Sigmoid colon (tissue), 4 donors: ENCODE data around the gene SLC38A7.

Experiments used
- POLR2A ChIP-seq, 2 donors: fragments of 450-650 bp; IDR thresholded peaks; one replicate each; pipeline ENCODE4 v1.6.1; 2016; ENCODE audit warnings: antibody characterized with exemption in 2 of 2, mild to moderate bottlenecking in 2 of 2, moderate library complexity in 2 of 2
- POLR2AphosphoS5 ChIP-seq, 4 donors: sonication (generic); formaldehyde crosslinking; IDR thresholded peaks; one replicate each; pipeline ENCODE4 v1.6.1; 2017; ENCODE audit warnings: antibody characterized with exemption in 4 of 4
- TF ChIP-seq, protein P1 (sequence below), 4 experiments: fragments of 450-650 bp in 3 of 4; fragments of 200-600 bp in 1 of 4; IDR thresholded peaks; one replicate each; pipeline ENCODE4 v1.5.1; 2016 to 2019; ENCODE audit warnings: antibody characterized with exemption in 4 of 4, mild to moderate bottlenecking in 3 of 4, moderate library complexity in 2 of 4

DNA sequence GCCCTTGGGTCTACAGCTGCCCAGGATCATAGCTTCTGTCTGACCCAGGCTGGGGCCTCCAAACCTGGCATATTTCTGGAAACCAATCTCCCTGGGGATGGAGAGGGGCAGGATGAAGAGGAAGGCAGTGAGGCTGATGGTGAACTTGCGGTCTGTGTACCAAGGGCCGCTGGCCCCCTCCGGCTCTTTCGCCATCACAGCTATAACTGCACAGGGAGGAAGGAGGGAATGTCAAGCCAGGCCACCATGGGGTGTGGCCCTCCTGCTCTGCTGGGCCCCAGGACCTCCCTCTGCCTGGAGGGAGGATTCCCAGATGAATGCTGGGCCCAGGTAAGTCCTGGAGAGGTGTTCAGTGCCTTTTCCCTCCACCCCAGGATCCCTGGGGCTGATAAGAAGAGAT is 6.3 kb downstream of the SLC38A7 start:
- TF ChIP-seq, protein P1, sequence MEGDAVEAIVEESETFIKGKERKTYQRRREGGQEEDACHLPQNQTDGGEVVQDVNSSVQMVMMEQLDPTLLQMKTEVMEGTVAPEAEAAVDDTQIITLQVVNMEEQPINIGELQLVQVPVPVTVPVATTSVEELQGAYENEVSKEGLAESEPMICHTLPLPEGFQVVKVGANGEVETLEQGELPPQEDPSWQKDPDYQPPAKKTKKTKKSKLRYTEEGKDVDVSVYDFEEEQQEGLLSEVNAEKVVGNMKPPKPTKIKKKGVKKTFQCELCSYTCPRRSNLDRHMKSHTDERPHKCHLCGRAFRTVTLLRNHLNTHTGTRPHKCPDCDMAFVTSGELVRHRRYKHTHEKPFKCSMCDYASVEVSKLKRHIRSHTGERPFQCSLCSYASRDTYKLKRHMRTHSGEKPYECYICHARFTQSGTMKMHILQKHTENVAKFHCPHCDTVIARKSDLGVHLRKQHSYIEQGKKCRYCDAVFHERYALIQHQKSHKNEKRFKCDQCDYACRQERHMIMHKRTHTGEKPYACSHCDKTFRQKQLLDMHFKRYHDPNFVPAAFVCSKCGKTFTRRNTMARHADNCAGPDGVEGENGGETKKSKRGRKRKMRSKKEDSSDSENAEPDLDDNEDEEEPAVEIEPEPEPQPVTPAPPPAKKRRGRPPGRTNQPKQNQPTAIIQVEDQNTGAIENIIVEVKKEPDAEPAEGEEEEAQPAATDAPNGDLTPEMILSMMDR (IDR thresholded peaks at IDR 0.05): no peak
- TF ChIP-seq POLR2AphosphoS5 (IDR thresholded peaks at IDR 0.05): no peak
- TF ChIP-seq POLR2A (IDR thresholded peaks at IDR 0.05): no peak
